ENCODE results near the gene B3GAT3. TPM values are rescaled to one million over a fixed set of nuclear protein-coding genes. Genes with fewer than 3 reads are reported as not detected.

B3GAT3 gene
- total RNA-seq, 2 experiments from 2014 or later: 76.1 to 87.0 TPM

DNA sequence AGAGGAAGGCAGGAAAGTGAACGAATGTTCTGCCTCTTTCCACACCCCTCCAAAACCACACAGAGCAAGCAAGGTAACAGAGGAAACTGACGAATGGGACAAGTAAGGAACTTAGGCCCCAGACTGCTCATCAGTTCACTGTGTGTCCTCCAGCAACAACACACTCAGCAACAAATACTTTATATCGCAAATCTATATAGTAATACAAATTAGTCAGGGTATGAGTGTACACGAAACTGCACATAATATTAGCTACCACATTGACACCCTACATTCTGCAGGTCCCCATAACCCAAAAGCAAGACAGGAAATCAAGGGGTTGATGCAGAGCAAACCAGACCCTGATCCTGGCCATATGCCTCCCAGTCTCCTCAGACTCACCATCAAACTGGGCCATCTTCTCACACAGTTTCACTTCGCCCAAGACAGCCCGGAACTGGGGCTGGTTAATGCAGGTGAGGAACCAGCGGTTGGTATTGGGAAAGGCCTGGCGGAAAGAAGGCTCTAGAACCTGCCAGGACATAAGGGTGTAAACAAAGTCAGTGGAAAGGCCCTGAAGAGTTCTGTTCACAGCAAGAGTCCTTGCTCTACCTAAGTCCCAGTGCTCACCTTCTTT is 54.7 kb downstream of the B3GAT3 start:
- Mint-ChIP-seq H3K27me3 (no peaks in the 10 kb centered on the region), H3K9me3 (no peaks in the 10 kb centered on the region), H3K36me3 (peaks cover 44% of the 10 kb centered on the region), H3K4me3 (no peak overlapping the region), H3K4me1 (peaks cover 36% of the 10 kb centered on the region), H3K27ac (peak overlapping the region; percentile 74)
- POLR2A ChIA-PET: interaction anchor here (0.6 to 1.4 kb wide), 2 partner anchors 24 to 143 kb away, joined by 3 read pairs; partner anchors contain the start of gene TUT1
- DNase-seq (no peak), ATAC-seq (ENCODE audit: low read depth) (no peak)

DNA sequence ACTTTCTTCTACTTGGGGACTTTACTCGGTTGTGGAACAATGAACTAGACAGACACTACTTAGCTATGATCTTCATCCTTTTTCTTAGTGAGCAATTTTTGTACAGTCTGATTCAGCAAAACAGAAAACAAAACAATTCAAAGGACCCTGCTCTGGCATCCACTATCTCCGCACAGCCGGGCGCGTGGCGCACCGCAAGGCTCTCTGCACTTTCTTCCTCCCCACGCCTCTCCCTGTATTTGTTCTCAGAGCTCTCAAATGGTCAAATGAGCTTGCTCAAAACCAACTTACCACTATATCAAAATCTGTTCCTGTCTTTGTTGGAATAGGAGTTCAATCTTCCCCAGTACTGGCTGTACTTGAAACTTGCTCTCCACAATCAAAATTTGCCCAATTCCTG is 55.5 kb downstream of the B3GAT3 start:
- H3K27me3 Mint-ChIP-seq: no peaks in the 10 kb centered on the region
- H3K4me3 Mint-ChIP-seq: no peak overlapping the region
- H3K4me1 Mint-ChIP-seq: peaks cover 27% of the 10 kb centered on the region
- POLR2A ChIA-PET: interaction anchor here (1.4 to 2.2 kb wide), 2 partner anchors 8 to 25 kb away, joined by 3 to 7 read pairs; partner anchors contain the start of genes EEF1G and TUT1
- H3K36me3 Mint-ChIP-seq: peaks cover 39% of the 10 kb centered on the region
- no peak for ATAC-seq (ENCODE audit: low read depth)
- no peak for DNase-seq
- H3K27ac Mint-ChIP-seq: peak overlapping the region; percentile 59
- H3K9me3 Mint-ChIP-seq: no peaks in the 10 kb centered on the region

Small RNA genes lying within 50 kb of the gene (microRNA-seq; reads per million reads assigned to microRNA genes)
- 2.1 reads per million for gene MIR6747

Other genes starting within 250 kb of the B3GAT3 start
- not detected for gene SCGB1A1, start 203.0 kb downstream of the B3GAT3 start, total RNA-seq
- gene AHNAK, start 75.2 kb downstream of the B3GAT3 start, total RNA-seq: 100 to 1,000 TPM; 278 to 344 TPM
- gene EEF1G, start 48.1 kb downstream of the B3GAT3 start, total RNA-seq: 1,000 to 10,000 TPM; 1,132 to 1,152 TPM
- 10 to 100 TPM; 27.2 to 38.2 TPM for gene TUT1, start 30.5 kb downstream of the B3GAT3 start, total RNA-seq
- 100 to 1,000 TPM; 231 to 233 TPM for gene MTA2, start 20.1 kb downstream of the B3GAT3 start, total RNA-seq
- 100 to 1,000 TPM; 183 to 185 TPM for gene EML3, start 9.2 kb downstream of the B3GAT3 start, total RNA-seq
- 1 to 10 TPM; 1.4 to 2.4 TPM for gene ROM1, start 8.7 kb downstream of the B3GAT3 start, total RNA-seq
- 100 to 1,000 TPM; 291 to 300 TPM for gene GANAB, start 24.6 kb upstream of the B3GAT3 start, total RNA-seq
- gene INTS5, start 31.3 kb upstream of the B3GAT3 start, total RNA-seq: 10 to 100 TPM; 30.1 to 30.2 TPM
- gene C11orf98, start 43.2 kb upstream of the B3GAT3 start, total RNA-seq: 100 to 1,000 TPM in 1 of 2 experiments, 10 to 100 TPM in 1; 99.9 to 104 TPM
- gene CSKMT, start 43.3 kb upstream of the B3GAT3 start, total RNA-seq: 10 to 100 TPM; 23.3 to 27.3 TPM
- 1 to 10 TPM; 6.7 to 6.8 TPM for gene UQCC3, start 49.7 kb upstream of the B3GAT3 start, total RNA-seq
- 10 to 100 TPM; 23.5 to 23.6 TPM for gene LBHD1, start 50.3 kb upstream of the B3GAT3 start, total RNA-seq
- 100 to 1,000 TPM; 135 to 136 TPM for gene UBXN1, start 57.1 kb upstream of the B3GAT3 start, total RNA-seq
- under 1 TPM; 0.19 to 0.23 TPM for gene LRRN4CL, start 67.5 kb upstream of the B3GAT3 start, total RNA-seq
- gene BSCL2, start 85.4 kb upstream of the B3GAT3 start, total RNA-seq: 10 to 100 TPM; 29.9 to 39.4 TPM
- not detected for gene GNG3, start 85.7 kb upstream of the B3GAT3 start, total RNA-seq
- gene HNRNPUL2, start 105.5 kb upstream of the B3GAT3 start, total RNA-seq: 10 to 100 TPM; 67.9 to 72.5 TPM
- gene TTC9C, start 106.5 kb upstream of the B3GAT3 start, total RNA-seq: 10 to 100 TPM; 49.5 to 56.4 TPM
- 10 to 100 TPM; 14.0 to 17.1 TPM for gene ZBTB3, start 132.2 kb upstream of the B3GAT3 start, total RNA-seq
- gene POLR2G, start 139.6 kb upstream of the B3GAT3 start, total RNA-seq: 10 to 100 TPM; 79.1 to 84.6 TPM
- 10 to 100 TPM; 20.6 to 22.2 TPM for gene TAF6L, start 149.4 kb upstream of the B3GAT3 start, total RNA-seq
- 10 to 100 TPM; 48.7 to 52.2 TPM for gene TMEM179B, start 165.4 kb upstream of the B3GAT3 start, total RNA-seq
- 10 to 100 TPM; 14.0 to 15.2 TPM for gene TMEM223, start 170.0 kb upstream of the B3GAT3 start, total RNA-seq
- 100 to 1,000 TPM; 124 to 131 TPM for gene NXF1, start 183.5 kb upstream of the B3GAT3 start, total RNA-seq
- gene STX5, start 210.1 kb upstream of the B3GAT3 start, total RNA-seq: 10 to 100 TPM; 43.4 to 44.3 TPM
- gene TEX54, start 210.9 kb upstream of the B3GAT3 start, total RNA-seq: not detected
- 10 to 100 TPM; 75.2 to 78.0 TPM for gene WDR74, start 217.6 kb upstream of the B3GAT3 start, total RNA-seq

Measured in activated naive CD8-positive, alpha-beta T cell treated with anti-CD3 and anti-CD28 coated beads, Interleukin-2, amount 10 ng/mL, durations not matched to agents 7 days and 5 days (primary cell).